CMK (cell line): ENCODE results near the gene PIAS1.
"Not testable (repeated sequence)": the region's sequence is repeated elsewhere in the genome, so short reads cannot be mapped to it uniquely, and the experiment has no call there.

Experiments used
- DNase-seq: peaks from one replicate; pipeline ENCODE4 v3.0.0-alpha.2; 2010; ENCODE audit warnings: low read depth

Gene PIAS1

GRCh38 chr15:68053701-68054627, at the start of gene PIAS1:
Gene PIAS1 (plus strand): TSS chr15:68054315. CDS start chr15:68054327, 12 bp downstream.
- peak; percentile 88 for DNase-seq

- DNase-seq, result not testable (repeated sequence)
These were observed 46.5 kb upstream of the PIAS1 start for GRCh38 chr15:68007642-68008041.

- DNase-seq, result no peak
These were observed 43.6 kb upstream of the PIAS1 start for GRCh38 chr15:68010361-68011153.

GRCh38 chr15:68012911-68013310, 41.2 kb upstream of the PIAS1 start:
- DNase-seq, result no peak

GRCh38 chr15:68014219-68014618, 39.9 kb upstream of the PIAS1 start:
- no peak for DNase-seq

- DNase-seq, result no peak
These were observed 38.9 kb upstream of the PIAS1 start for GRCh38 chr15:68015244-68015643.

- no peak for DNase-seq
These were observed 36.9 kb upstream of the PIAS1 start for GRCh38 chr15:68017201-68017600.

GRCh38 chr15:68018797-68019444, 35.2 kb upstream of the PIAS1 start:
- no peak for DNase-seq

GRCh38 chr15:68019814-68020525, 34.1 kb upstream of the PIAS1 start:
- no peak for DNase-seq

- DNase-seq, result no peak
These were observed 33.4 kb upstream of the PIAS1 start for GRCh38 chr15:68020685-68021084.

GRCh38 chr15:68022061-68022460, 32.1 kb upstream of the PIAS1 start:
- DNase-seq, result no peak

GRCh38 chr15:68023307-68024101, 30.6 kb upstream of the PIAS1 start:
- DNase-seq, result no peak

- DNase-seq, result no peak
These were observed 28.2 kb upstream of the PIAS1 start for GRCh38 chr15:68025835-68026424.

GRCh38 chr15:68027388-68027787, 26.7 kb upstream of the PIAS1 start:
- DNase-seq, result no peak

GRCh38 chr15:68028137-68028887, 25.8 kb upstream of the PIAS1 start:
- DNase-seq, result no peak

- no peak for DNase-seq
These were observed 25.3 kb upstream of the PIAS1 start for GRCh38 chr15:68028888-68029207.

GRCh38 chr15:68029959-68030358, 24.2 kb upstream of the PIAS1 start:
- DNase-seq, result no peak

GRCh38 chr15:68031404-68031803, 22.7 kb upstream of the PIAS1 start:
- DNase-seq, result no peak

GRCh38 chr15:68032672-68033071, 21.4 kb upstream of the PIAS1 start:
- DNase-seq, result no peak

- no peak for DNase-seq
These were observed 20.0 kb upstream of the PIAS1 start for GRCh38 chr15:68034081-68034480.
